HG02970 (cell line): ENCODE results near the gene CALY.

ENCODE experiments used
- ATAC-seq: cut with Tn5 transposase; IDR thresholded peaks from one replicate; pipeline ENCODE4 v1.9.1; 2021; ENCODE audit warnings: mild to moderate bottlenecking, moderate library complexity, moderate number of reproducible peaks; ENCODE audit not compliant: unreplicated experiment, low FRiP score

CALY gene

GRCh38 chr10:133353202-133353959 is 16.7 kb upstream of the CALY start:
- ATAC-seq = no peak

- no peak for ATAC-seq
Observed at GRCh38 chr10:133351408-133352318, 15.0 kb upstream of the CALY start.

GRCh38 chr10:133350950-133351329 is 14.2 kb upstream of the CALY start:
- ATAC-seq = no peak

- no peak for ATAC-seq
Observed at GRCh38 chr10:133350283-133350949, 13.7 kb upstream of the CALY start.

- ATAC-seq = no peak
Observed at GRCh38 chr10:133349577-133350011, 12.9 kb upstream of the CALY start.

GRCh38 chr10:133349160-133349568 is 12.5 kb upstream of the CALY start:
- no peak for ATAC-seq

GRCh38 chr10:133347710-133348517 is 11.2 kb upstream of the CALY start:
- ATAC-seq = no peak

GRCh38 chr10:133346413-133346812 is 9.7 kb upstream of the CALY start:
- no peak for ATAC-seq

GRCh38 chr10:133344236-133344635 is 7.5 kb upstream of the CALY start:
- no peak for ATAC-seq

- ATAC-seq = no peak
Observed at GRCh38 chr10:133343558-133343957, 6.9 kb upstream of the CALY start.

- no peak for ATAC-seq
Observed at GRCh38 chr10:133342942-133343341, 6.2 kb upstream of the CALY start.

- ATAC-seq = no peak
Observed at GRCh38 chr10:133341983-133342382, 5.3 kb upstream of the CALY start.

GRCh38 chr10:133339708-133340380 is 3.1 kb upstream of the CALY start:
- no peak for ATAC-seq

- ATAC-seq = no peak
Observed at GRCh38 chr10:133338080-133339071, 1.7 kb upstream of the CALY start.

- no peak for ATAC-seq
Observed at GRCh38 chr10:133337370-133337725, 652 bp upstream of the CALY start.

GRCh38 chr10:133336118-133336576 is 549 bp downstream of the CALY start:
- ATAC-seq = no peak

- no peak for ATAC-seq
Observed at GRCh38 chr10:133335246-133336117, 1.2 kb downstream of the CALY start.
